K562 (cell line): ENCODE results near the gene MFAP1. TPM values are rescaled to one million over a fixed set of nuclear protein-coding genes. Genes with fewer than 3 reads are reported as not detected.

Experiments
- ASH1L ChIP-seq: fragments of 450-650 bp; IDR thresholded peaks from 2 replicates; pipeline ENCODE4 v1.6.1; 2018; ENCODE audit warnings: borderline replicate concordance, mild to moderate bottlenecking, low read depth; ENCODE audit not compliant: partially characterized antibody
- ETV5 ChIP-seq: sonication (generic); formaldehyde crosslinking; IDR thresholded peaks from 2 replicates; pipeline ENCODE4 v1.4.0; 2020; ENCODE audit warnings: low read depth, mild to moderate bottlenecking, missing genetic modification reagents
- KLF13 ChIP-seq: fragments of 450-650 bp; IDR thresholded peaks from 2 replicates; pipeline ENCODE4 v1.6.1; 2016; ENCODE audit warnings: missing genetic modification characterization, low read depth, mild to moderate bottlenecking, missing compliant biosample characterization, moderate library complexity, borderline replicate concordance
- MXI1 ChIP-seq: IDR thresholded peaks from 2 replicates; pipeline ENCODE4 v1.6.1; 2011; ENCODE audit warnings: low read depth, mild to moderate bottlenecking, improper control_type of control experiment, low read length
- NCOA4 ChIP-seq: fragments of 450-650 bp; IDR thresholded peaks from 2 replicates; pipeline ENCODE4 v1.6.1; 2018; ENCODE audit warnings: mild to moderate bottlenecking; ENCODE audit not compliant: partially characterized antibody
- NR1H2 ChIP-seq: sonication (generic); formaldehyde crosslinking; IDR thresholded peaks from 2 replicates; pipeline ENCODE4 v1.4.0; 2020; ENCODE audit warnings: mild to moderate bottlenecking, missing genetic modification reagents
- NR2F6 ChIP-seq: fragments of 450-650 bp; formaldehyde crosslinking; IDR thresholded peaks from 2 replicates; pipeline ENCODE4 v1.4.0; 2020; ENCODE audit warnings: mild to moderate bottlenecking
- NR4A1 ChIP-seq, 2 experiments: fragments of 250-450 bp in 1 of 2; fragments of 450-650 bp in 1 of 2; sonication (Bioruptor Pico) in 1 of 2; IDR thresholded peaks; 2 replicates each; pipeline versions ENCODE4 v1.4.0 to v1.6.1; 2016 to 2020; ENCODE audit warnings: mild to moderate bottlenecking in 2 of 2, missing compliant biosample characterization in 1 of 2, missing genetic modification characterization in 1 of 2, moderate library complexity in 1 of 2
- NUFIP1 ChIP-seq: fragments of 450-650 bp; IDR thresholded peaks from 2 replicates; pipeline ENCODE4 v1.6.1; 2018; ENCODE audit not compliant: partially characterized antibody
- POLR2B ChIP-seq: fragments of 450-650 bp; IDR thresholded peaks from 2 replicates; pipeline ENCODE4 v1.6.1; 2018; ENCODE audit warnings: low read depth; ENCODE audit not compliant: partially characterized antibody
- RCOR1 ChIP-seq, 2 experiments: IDR thresholded peaks; 2 replicates each; pipeline ENCODE4 v1.6.1; 2012; ENCODE audit warnings: low read depth in 2 of 2, low read length in 2 of 2, borderline replicate concordance in 1 of 2, improper control_type of control experiment in 1 of 2
- STAT5A ChIP-seq: IDR thresholded peaks from 2 replicates; pipeline ENCODE4 v1.6.1; 2012; ENCODE audit warnings: low read length, inconsistent platforms, borderline replicate concordance
- WHSC1 ChIP-seq: IDR thresholded peaks from one replicate; pipeline ENCODE4 v1.6.1; 2012; ENCODE audit warnings: low read length, control low read depth, inconsistent platforms
- ZBTB1 ChIP-seq: sonication (generic); formaldehyde crosslinking; IDR thresholded peaks from 2 replicates; pipeline ENCODE4 v1.8.1; 2023; ENCODE audit warnings: missing genetic modification reagents, low read depth, mild to moderate bottlenecking, borderline replicate concordance
- ZNF134 ChIP-seq: fragments of 250-450 bp; sonication (Bioruptor Pico); conservative IDR thresholded peaks from 2 replicates; pipeline ENCODE4 v1.4.0; 2020
- ZNF140 ChIP-seq: fragments of 250-450 bp; sonication (Bioruptor Pico); IDR thresholded peaks from 2 replicates; pipeline ENCODE4 v1.8.0; 2021; ENCODE audit warnings: moderate library complexity, mild to moderate bottlenecking, inconsistent platforms
- ZNF717 ChIP-seq: fragments of 250-450 bp; sonication (Bioruptor Pico); IDR thresholded peaks from 2 replicates; pipeline ENCODE4 v1.5.0; 2021
- polyA plus RNA-seq, 8 experiments: library from polyadenylated mRNA; depleted of rRNA in 4 of 8; stranded (reverse) in 5 of 8; unstranded in 3 of 8; fragments of >200 nt; fragmentation: Nextera tagmentation in 2 of 8; fragmentation: Illumina TruSeq in 1 of 8; extraction: Ambion mirVana in 2 of 8; extraction: Trizol in 1 of 8; gene quantifications; 2 replicates each; pipeline versions ENCODE4 v1.2.1 to v1.2.3, GENCODE V29; 2011 to 2014; ENCODE audit warnings: inconsistent platforms in 1 of 8, missing spikeins in 1 of 8
- total RNA-seq, 7 experiments: library from RNA; depleted of rRNA in 6 of 7; stranded (reverse); fragments of >200 nt in 6 of 7; fragmentation: Illumina TruSeq in 2 of 7; extraction: Trizol in 2 of 7; gene quantifications; 2 replicates each; pipeline versions ENCODE4 v1.2.1 to v1.2.3, GENCODE V29; 2011 to 2021; ENCODE audit warnings: low replicate concordance in 1 of 7
- TF ChIP-seq, protein P1 (sequence below): fragments of 450-650 bp; IDR thresholded peaks from 2 replicates; pipeline ENCODE4 v1.6.1; 2016; ENCODE audit warnings: missing biosample characterization, missing genetic modification characterization
- TF ChIP-seq, protein P2 (sequence below): fragments of 450-650 bp; formaldehyde crosslinking; IDR thresholded peaks from 2 replicates; pipeline ENCODE4 v1.4.0; 2022; ENCODE audit warnings: missing genetic modification characterization
- TF ChIP-seq, protein P3 (sequence below): fragments of 250-450 bp; sonication (Bioruptor Pico); IDR thresholded peaks from 2 replicates; pipeline ENCODE4 v1.9.0; 2021; ENCODE audit warnings: mild to moderate bottlenecking, inconsistent platforms
- TF ChIP-seq, protein P4 (sequence below): sonication (generic); formaldehyde crosslinking; IDR thresholded peaks from 2 replicates; pipeline ENCODE4 v1.8.0; 2022; ENCODE audit warnings: missing genetic modification reagents, mild to moderate bottlenecking, moderate library complexity, borderline replicate concordance

Gene MFAP1
- total and polyA plus RNA-seq, 9 of the 15 experiments (the other 6 are each of a cell fraction or from before 2014, with no cell fraction given): 34.9 to 64.1 (median 48.2) TPM

DNA sequence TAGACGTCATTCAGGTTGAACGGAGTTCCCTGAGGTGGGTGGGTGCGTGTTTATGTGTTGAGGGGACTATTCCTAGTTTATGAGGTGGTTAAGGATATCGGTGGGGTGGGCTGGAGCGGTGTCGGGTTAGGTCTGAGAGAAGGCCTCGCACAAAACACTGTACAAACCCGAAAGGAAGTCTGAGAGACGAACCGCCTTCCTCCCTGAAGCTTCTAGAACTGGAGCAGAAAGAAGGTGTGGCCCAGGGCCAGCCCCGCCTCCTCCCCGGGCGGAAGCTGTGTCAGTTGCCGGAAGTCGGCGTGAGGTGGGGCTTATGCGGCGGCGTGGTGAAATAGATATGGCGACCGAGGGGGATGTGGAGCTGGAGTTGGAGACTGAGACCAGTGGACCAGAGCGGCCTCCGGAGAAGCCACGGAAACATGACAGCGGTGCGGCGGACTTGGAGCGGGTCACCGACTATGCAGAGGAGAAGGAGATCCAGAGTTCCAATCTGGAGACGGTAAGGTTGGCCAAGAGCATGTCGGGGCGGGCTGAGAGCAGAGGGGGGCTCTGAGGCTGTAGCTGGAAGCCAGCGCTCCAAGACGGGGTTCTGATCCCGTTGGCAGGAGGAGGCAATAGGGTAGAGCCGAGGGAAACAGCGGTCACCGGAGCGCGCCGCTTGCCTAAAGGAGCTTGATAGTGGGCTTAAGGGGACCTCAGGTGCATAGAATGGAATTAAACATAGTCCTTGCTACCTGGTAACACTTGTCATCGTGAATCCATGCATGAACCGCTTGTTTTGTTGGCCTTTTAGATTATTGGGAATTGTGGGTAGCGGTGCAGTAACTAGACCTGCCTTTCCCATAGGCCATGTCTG, 24.0 kb downstream of the MFAP1 start, which contains the start of gene HYPK (continued):
- TF ChIP-seq, protein P1, sequence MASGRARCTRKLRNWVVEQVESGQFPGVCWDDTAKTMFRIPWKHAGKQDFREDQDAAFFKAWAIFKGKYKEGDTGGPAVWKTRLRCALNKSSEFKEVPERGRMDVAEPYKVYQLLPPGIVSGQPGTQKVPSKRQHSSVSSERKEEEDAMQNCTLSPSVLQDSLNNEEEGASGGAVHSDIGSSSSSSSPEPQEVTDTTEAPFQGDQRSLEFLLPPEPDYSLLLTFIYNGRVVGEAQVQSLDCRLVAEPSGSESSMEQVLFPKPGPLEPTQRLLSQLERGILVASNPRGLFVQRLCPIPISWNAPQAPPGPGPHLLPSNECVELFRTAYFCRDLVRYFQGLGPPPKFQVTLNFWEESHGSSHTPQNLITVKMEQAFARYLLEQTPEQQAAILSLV (tag): no peak
- TF ChIP-seq, protein P2, sequence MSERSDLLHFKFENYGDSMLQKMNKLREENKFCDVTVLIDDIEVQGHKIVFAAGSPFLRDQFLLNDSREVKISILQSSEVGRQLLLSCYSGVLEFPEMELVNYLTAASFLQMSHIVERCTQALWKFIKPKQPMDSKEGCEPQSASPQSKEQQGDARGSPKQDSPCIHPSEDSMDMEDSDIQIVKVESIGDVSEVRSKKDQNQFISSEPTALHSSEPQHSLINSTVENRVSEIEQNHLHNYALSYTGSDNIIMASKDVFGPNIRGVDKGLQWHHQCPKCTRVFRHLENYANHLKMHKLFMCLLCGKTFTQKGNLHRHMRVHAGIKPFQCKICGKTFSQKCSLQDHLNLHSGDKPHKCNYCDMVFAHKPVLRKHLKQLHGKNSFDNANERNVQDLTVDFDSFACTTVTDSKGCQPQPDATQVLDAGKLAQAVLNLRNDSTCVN (CRISPR knock-in tag): 0 out of 2 replicates have a peak, but pooled peaks have one; percentile 10
- TF ChIP-seq POLR2B (peak; percentile 98), ZNF134 (no peak), ETV5 (peak; percentile 81; the same call in 1 of the 2 replicates), ZNF717 (no peak), NCOA4 (no peak), NR1H2 (CRISPR knock-in tag) (no peak), ZBTB1 (CRISPR knock-in tag) (no peak), MXI1 (peak; percentile 93), ASH1L (no peak), NR4A1 (CRISPR knock-in tag; IDR thresholded peaks at IDR 0.05) (no peak), NR4A1 (tag; IDR thresholded peaks at IDR 0.05) (no peak), ZNF140 (CRISPR knock-in tag) (no peak), NUFIP1 (no peak), STAT5A (no peak), KLF13 (tag) (no peak), RCOR1 (IDR thresholded peaks at IDR 0.05; ENCODE audit: borderline replicate concordance in 1 of 2, low read depth in 2 of 2, low read length in 2 of 2) (no peak), NR2F6 (CRISPR knock-in tag) (no peak), WHSC1 (no peak)
- TF ChIP-seq, protein P3, sequence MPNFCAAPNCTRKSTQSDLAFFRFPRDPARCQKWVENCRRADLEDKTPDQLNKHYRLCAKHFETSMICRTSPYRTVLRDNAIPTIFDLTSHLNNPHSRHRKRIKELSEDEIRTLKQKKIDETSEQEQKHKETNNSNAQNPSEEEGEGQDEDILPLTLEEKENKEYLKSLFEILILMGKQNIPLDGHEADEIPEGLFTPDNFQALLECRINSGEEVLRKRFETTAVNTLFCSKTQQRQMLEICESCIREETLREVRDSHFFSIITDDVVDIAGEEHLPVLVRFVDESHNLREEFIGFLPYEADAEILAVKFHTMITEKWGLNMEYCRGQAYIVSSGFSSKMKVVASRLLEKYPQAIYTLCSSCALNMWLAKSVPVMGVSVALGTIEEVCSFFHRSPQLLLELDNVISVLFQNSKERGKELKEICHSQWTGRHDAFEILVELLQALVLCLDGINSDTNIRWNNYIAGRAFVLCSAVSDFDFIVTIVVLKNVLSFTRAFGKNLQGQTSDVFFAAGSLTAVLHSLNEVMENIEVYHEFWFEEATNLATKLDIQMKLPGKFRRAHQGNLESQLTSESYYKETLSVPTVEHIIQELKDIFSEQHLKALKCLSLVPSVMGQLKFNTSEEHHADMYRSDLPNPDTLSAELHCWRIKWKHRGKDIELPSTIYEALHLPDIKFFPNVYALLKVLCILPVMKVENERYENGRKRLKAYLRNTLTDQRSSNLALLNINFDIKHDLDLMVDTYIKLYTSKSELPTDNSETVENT (CRISPR knock-in tag): 0 out of 2 replicates have a peak, but pooled peaks have one; percentile 30
- TF ChIP-seq, protein P4, sequence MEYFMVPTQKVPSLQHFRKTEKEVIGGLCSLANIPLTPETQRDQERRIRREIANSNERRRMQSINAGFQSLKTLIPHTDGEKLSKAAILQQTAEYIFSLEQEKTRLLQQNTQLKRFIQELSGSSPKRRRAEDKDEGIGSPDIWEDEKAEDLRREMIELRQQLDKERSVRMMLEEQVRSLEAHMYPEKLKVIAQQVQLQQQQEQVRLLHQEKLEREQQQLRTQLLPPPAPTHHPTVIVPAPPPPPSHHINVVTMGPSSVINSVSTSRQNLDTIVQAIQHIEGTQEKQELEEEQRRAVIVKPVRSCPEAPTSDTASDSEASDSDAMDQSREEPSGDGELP: peak; percentile 62; the same call in 1 of the 2 replicates
